Measurements from ENCODE around the gene IL22RA1.

The IL22RA1 gene

DNA sequence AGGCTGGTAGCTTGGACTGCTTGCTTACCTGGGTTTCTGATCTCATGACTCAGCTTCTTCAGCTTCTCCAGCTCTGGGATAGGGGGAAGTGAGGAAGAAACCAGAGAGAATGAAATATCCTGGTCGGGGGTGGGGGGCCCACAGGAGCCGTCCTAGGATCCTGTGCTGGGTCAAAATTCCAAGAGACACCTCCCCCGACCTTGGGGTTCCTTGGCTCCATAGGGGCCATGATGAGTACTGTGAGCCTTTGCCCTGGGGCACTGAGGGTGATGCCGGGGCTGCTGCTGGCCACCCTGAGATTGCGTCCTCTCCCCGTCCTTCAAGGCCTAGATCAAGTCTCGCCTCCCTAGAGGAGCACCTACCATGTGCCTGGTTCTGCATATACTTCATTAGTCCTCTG is 71.0 kb downstream of the IL22RA1 start:
- DNase-seq (ENCODE audit: low read depth) = no peak

- DNase-seq (ENCODE audit: low read depth) = peak; percentile 59
Observed at GRCh38 chr1:24070821-24071393, 72.0 kb downstream of the IL22RA1 start.

DNA sequence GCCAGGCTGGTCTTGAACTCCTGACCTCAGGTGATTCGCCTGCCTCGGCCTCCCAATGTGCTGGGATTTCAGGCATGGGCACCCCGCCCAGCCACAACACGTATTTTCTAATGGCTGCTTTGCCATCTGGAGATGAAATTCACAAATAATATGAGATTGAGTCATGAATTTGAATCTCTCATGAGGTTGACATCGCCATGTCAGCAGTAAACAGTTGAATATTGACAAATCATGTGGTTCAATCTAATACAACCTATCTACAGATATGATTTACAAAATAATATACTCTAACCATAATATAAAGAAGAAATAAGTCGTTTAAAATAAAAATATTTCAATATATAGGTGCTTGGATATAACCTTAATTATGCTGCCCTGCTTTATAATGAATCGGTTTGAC is 73.1 kb downstream of the IL22RA1 start:
- no peak for DNase-seq (ENCODE audit: low read depth)
